Renal cortex interstitium (tissue), 11 donors: ENCODE data around the gene VDR. TPM values are rescaled to one million over a fixed set of nuclear protein-coding genes. Genes with fewer than 3 reads are reported as not detected.
"Not testable (repeated sequence)": the region's sequence is repeated elsewhere in the genome, so short reads cannot be mapped to it uniquely, and the experiment has no call there.

Source experiments
- DNase-seq, 11 donors: peaks; one replicate each; pipeline ENCODE4 v3.0.0-alpha.2; 2013; ENCODE audit warnings: low read depth in 9 of 11, low spot score in 4 of 11; ENCODE audit errors: extremely low read depth in 1 of 11
- polyA plus RNA-seq, 3 donors: library from polyadenylated mRNA; unstranded; fragments of 120-200 nt; gene quantifications; one replicate each; pipeline ENCODE4 v1.2.1, GENCODE V29; 2013; ENCODE audit not compliant: insufficient read length in 3 of 3

VDR gene
- polyA plus RNA-seq, 3 donors = 3.1 to 4.8 (median 4.7) TPM

DNA sequence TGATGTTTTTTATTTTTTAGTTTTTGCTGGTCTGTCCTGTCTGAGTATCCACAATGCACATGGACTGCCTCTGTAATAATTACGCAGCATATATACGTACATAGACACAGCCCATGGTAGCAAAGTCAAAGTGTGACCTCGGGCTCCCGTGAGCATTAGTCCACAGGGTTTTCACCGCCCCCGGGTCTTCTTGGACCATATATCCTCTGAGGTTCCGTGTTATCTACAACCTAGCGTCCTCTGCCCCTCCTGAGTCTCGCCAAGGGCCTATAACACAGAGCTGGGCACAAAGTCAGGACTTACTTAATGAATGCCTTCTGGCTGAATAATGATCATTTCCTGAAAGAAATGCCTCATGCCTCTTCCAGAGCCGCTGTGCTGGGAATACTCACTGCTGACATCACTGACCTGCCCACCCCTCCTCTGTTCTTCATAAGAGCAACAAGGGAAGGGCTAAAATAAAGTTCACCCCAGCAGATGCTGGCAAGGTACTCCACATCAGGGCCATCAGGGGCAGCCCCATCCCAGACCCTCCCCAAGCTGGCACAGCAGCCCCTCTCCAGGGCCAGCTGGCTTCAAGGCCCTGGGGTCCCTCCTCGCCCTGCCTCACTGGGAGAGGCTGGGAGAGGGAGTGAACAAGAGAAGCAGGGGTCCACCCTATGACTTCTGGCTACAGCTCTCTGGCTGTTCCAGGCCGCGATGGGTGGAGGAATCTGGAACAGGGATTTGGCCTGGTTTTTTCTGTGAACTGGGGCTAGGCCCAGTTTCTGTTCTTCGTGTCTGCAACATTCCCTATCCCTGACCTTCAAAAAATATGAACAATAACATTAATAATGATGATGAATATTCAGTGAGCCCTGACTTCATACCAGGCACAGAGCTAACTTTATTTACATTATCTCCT, 93.0 kb downstream of the VDR start:
- no peak for DNase-seq

DNA sequence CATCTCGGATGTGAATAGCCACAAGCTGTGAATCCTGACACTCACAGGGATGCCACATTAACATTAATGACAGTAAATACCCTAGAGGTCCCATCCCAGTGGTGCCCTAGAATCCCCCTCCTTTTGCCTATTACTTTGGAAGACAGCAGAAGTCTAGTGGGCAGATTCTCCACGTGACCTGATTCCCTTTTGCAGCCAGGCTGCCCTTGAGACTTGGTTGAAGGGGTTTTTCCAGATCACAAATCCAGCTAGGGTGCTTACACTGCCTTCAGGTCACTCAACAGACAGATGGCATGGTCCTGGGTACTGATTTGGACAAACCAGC, 93.8 kb downstream of the VDR start:
- DNase-seq = no peak

DNA sequence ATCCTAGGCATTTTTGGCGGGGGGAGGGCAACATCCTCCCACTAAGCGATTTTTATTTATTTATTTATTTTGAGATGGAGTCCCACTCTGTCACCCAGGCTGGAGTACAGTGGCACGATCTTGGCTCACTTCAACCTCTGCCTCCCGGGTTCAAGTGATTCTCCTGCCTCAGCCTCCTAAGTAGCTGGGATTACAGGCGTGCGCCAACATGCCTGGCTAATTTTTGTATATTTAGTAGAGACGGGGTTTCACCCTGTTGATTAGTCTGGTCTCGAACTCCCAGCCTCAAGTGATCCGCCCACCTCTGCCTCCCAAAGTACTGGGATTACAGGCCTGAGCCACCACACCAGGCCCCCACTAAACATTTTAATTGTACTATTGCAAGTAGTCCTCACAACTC, 95.3 kb downstream of the VDR start:
- not testable (repeated sequence) for DNase-seq

DNA sequence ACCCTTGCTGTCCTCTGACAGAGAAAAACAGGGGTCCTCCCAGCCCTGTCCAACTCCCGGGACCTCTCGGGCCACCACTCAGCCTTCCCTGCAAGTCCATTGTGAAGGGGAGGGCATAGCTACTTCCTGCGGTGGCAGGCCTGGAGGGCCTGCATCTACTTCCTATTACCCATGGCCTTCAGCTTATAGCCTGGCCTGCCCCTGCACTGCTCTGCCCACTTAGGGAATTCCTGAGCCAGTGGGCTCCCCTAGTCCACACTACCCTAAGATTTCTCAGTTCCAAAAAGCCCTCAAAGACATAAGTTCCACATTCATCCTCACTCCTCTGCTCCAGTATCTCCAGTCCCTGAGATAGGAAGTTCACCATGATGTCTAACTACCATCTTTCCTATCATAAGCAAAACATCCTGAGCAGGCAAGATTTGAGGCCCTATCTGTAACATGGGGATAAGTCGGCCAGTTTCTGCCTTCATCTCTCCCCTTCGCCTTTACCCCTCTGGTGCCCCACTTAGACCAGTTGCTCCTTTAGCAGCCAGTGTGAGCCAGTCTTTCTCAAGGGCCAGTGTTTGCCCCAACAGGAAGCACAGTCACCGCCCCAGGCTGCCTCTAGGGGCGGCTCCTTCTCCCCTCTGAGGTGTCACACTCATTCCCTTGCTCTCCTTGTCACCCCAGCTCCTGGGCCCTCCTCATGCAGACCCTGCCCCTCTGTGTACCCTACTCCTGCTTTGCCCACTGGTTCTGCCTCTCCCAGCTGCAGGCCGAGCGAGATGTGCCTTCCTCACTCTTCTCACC, 96.0 kb downstream of the VDR start:
- DNase-seq = no peak

DNA sequence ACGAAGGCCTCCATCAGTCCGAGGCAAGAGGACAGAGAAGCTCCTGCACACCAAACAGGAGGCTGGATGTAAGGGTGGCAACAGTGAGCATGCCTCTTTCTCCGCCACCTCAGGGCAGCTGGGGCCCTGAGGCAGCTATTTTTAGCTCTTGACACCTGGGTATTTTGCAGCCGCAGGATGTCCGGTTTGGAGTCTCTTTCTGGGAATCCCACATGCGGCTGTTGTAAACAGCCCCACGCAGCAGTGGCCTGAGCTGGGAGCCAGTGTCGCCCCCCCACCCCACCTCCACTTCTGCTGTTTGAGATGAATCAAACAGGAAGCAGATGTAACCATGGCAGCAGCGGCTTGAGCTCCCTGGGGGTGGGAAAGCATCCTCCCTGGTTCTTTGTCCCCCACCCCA, 96.7 kb downstream of the VDR start:
- no peak for DNase-seq

DNA sequence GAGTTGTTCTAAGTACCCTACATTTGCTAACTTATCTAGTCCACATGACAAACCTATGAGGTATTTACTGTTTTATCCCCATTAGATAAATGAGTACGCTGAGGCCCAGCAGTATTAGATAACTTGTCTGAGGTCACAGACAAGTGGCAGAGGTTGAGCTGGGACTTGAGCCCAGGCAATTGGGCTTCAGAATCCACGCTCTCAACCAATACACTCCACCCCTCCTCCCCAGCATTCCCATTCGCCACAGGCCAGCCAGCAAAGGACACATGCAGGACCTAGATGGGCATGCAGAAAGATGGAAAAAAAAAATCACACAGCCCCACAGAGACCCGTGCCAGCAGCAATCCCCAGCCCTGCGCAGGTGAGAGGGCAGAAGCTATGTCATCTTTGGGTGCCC, 97.5 kb downstream of the VDR start:
- DNase-seq = no peak

DNA sequence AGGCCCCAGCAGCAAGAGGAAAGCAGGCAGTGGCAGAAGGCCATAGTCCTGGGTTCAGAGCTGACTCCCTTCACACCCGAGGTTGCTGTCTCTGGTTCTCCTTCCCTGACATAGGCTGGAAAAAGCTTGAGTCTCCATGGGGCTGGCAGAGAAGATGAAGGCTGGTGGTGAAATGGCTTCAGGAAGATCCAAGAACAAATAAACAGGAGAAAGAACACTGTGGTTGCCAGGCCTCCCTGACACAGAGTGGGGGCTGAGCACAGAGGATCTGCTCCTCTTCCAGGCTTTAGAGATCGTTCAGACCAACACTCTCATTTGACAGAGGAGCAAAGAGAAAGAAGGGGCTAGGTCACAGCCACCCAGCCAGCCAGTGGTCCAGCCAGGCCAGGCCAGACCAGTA, 99.4 kb downstream of the VDR start:
- no peak for DNase-seq

DNA sequence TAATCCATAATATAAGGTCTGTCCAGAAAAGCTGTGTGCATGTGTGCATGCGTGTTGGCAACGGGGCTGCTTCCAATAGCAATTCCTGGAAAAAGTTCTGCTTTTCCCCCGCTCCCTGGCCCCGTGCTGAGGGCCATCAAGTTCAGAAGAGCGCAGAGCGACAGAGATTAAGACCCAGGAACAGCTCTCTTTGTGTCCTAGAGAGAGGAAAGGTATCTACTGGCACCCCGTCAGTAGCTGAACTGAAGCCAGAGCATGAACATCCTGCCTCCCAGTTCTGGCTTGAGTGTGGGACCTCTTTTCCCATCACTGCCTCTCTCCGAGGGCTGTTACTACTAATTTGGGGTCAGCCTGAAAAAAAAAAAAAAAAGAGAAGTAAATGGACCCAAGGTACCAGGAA, 100.6 kb downstream of the VDR start:
- no peak for DNase-seq

DNA sequence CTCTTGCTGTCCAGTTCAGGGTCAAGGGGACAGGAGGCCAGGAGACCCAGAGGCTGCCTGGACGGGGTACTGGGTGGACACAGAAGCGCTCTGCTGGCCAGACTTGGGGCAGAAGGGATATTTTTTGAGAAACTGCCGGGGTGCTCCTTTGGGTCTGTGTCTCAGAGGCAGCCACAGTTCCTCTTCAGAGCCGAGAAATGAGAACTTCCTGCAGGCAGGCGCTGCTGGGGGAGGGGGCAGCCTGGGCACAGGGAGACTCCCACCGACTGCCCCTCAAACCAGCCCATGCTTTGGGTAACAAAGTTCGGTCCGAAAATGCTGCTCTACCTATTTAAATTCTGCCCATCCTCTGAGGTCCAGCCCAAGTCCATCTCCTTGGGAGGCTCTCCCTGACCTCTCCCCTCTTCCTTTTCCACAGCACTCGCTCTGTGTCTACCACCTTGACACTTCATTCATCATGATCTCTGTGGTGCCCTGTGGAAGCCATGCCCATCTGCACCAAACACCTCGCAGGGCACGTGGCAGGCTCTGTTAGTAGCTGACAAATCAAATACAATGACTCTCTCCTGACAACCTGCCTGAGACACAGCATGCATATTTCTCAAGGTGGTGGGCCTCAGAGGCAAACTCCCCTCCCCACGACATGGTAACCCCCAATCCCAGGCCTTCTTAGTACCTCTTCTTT, 101.5 kb downstream of the VDR start:
- DNase-seq = no peak

DNA sequence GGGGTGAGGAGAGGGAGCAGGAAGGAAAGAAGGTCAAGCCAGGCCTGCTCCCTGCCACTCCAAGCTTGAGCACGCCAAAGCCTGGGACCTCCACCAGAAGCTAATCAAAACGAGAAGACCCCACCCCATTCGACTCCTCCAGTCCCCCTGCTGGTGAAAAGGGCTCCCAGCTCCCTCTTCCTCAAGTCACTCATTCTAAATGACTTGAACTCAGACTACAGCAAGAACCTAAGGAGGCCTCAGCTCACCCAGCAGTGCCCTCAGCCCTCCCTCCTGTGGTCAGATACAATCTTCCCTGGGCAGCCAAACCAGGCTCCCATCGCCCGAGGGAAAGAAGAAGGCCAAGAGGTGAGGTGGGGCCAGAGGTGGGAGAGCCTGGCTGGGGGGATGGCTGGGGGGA, 102.5 kb downstream of the VDR start:
- no peak for DNase-seq

DNA sequence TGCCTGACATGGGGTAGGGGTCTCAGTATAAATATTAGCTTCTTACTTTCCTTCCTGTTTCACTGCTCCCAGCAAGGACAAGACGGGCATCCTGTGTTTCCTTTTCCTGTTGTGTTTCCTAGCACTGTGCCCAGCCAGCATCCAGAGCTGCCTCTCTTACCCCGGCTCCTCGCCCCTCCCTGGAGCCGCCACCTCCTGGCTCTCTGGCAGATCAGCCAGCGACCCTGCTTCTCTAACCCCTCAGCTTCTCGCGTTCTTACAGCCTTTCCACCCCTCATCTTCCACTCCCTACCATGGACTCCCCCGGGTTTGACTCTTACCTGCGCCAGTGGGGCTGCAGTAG, 102.9 kb downstream of the VDR start:
- DNase-seq = no peak

DNA sequence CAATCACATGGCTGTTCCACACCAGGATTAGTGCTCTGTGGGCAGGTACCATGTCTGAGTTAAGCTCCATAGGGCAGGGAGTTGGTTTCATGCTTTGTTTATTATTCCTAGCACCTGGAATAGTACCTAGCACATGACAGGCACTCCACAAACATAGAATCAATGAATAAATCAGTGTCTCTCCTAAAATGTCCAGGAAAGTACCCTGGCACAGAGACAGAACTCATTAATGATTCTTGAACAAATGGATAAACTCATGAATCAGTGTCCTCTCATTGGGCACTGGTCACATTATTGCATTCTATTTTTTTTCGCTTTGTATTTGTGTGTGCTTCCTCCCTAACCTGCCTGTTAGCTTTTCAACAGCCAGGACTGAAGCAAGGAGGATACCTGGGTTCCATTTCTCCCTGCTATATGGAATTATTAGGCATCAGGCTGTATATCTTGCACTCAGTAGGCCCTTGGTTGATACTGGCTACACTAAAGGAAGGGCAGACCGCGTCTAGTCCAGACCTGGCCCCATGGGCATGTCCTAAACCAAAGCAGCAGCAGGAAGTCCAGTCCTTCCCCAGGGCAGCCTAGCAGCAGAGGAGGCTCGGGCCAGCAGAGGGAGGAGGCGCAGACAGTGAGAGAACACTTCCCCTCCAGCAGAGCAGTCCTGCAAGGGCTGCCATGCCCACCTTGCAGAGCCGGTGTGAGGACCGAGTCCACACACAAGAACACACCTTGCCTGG, 103.5 kb downstream of the VDR start:
- no peak for DNase-seq

DNA sequence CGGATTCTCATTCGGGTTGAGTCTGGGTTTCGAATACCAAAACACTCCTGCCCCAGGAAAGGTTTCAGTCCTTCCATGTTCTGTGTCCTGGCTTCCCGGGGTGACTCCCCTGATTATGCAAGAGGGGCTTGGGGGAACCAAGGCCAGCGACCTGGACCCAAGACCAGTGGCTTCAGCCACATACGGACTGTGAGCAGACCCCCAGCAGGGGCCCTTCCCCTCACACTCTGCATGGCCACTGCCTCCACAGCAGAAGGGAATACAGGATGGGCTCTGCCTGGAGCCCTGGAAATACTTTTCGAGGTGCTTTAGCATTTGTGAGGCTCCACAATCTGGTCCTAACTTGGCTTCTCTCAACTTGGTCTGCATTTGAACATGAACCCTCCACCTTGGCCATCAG, 104.2 kb downstream of the VDR start:
- no peak for DNase-seq

DNA sequence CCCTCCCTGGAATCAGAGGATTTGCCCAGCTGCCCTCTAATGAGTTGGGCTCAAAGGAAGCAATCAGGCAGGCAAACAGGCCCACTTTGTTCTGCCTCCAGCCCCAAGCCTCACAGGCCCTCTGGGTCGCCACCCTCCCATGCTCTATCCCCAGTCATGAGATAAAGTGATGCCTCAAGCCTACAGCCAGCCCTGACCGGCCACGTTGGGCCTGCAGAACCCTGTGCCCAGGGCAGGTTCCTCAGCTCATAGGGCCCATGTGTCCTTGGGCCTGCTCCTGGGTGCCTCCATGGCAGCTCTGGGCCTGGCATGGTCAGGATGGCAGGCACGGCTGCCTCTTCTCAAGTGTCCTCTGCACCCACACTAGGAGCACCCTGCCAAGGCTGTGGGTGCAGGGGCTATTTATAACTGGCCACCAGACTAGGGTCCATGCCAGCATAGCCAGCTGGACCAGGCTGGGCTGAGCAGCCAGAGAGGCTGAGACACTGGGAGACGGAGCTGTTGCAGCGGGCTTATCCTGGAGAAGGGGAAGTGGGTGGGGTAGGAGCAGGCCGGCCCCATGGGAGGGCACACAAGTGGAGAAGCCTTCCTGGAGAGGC, 105.3 kb downstream of the VDR start:
- DNase-seq = no peak

DNA sequence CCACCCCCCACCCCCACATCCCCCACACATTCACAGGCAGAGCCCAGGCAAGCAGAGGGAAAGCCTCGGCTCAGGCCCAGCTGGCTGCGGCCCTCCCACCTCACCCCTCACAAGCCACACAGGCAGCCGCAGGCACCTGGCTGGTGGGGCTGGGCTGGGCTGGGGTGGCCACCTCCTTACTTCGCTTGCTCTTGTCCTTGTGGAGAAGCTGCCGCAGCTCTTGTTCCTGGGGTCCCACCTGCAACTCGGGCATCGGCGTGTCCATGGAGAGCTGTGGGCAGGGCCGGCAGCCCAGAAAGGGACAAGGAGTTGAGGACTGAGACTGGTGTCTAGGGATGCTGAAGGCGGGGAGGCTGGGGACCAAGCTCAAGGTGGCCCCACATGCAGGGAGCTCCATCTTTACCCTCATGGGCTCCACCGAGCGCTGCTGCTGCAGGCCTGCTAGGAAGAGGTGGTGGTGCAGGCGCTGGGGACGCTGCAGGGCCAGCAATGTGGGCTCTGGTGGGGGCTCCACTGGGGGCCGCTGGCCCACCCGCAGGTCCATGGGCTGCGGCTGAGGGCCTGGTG, 106.3 kb downstream of the VDR start:
- DNase-seq = no peak

DNA sequence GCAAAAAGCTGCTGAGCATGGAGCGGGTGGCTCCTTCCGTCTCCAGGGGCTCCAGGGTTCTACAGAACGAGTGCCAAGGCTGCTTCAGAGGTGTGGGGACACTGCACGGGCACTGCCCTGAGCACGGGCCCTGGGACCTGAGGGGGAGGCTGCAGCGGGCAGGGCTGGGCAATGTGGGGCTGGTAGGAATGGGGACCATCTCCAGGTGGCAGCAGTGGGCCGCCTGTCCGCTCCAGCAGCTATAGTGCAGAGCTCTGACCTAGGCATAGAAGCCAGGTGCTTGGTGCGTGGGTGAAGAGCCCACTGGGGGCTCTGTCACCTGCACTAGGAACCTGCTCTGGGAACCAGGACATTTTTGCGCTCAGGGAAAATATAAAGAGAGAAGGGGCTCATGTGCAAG, 107.4 kb downstream of the VDR start:
- no peak for DNase-seq

DNA sequence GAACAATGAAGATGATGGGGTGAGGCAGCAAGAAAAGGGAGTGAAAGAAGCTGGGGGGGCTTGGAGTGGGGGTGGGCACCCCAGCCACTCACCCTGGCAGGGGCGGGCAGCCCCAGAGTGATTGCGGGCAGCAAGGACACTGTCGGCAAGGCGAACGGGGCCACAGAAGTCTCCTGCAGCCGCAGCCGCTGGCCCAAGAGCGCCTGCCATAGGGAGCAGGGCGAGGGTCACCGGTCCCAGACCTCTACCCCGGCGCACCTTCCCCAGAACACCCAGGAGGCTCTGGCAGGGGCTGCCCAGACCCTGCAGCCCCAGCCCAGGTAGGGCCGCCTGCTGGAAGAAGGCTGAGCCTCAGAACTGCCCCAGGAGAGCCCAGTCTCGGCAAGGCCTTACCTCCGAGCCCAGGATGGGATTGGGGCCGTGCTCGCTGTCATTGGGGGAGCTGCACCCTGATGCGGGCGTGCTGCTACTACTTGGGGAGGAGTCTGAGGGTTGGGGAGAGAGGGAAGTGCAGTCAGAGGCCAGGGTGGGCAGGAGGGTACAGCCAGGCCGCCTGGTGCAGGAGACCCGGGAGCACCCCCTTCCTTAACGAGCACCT, 108.9 kb downstream of the VDR start:
- no peak for DNase-seq

DNA sequence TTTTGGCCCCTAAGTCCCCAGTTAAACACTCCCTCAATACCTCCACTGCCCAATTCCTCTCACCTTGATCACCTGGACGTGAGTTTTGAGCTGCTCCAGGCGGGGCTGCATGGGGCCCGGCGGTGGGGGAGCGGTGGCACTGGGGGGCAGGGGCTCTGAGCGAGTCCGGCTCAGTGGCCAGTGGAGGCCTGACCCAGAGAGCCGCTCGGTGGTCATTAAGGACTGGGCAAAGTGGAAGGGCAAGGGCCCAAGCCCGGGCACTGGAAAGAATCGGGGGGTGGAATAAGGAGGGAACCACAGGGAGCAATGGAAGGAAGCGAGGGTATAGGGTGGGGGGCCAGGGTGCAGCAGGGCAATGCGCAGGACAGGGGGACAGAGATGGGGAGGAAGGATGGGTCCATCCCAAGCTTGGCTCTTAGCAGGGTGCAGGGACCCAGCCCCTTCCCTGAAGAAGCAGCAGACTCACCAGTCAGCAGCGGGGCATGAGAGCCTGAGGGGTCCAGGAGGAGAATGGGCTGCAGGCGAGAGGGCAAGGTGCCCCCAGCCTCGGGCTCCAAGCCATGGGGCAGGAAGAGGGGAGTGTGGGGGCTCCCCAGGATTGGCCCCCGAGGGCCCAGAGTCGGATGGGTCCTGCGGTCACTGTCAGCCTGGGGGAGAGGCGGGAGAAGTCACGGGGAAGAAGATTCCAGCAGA, 109.5 kb downstream of the VDR start:
- DNase-seq = no peak
